Naive thymus-derived CD8-positive, alpha-beta T cell (primary cell): ENCODE measurements around the gene AFDN. TPM values are rescaled to one million over a fixed set of nuclear protein-coding genes. Genes with fewer than 3 reads are reported as not detected.
A peak's percentile ranks its signal among the peaks of the same experiment; 100 is the strongest.

Experiments
- ATAC-seq, 2 donors: fragments of 150-1000 bp; cut with Tn5 transposase in 1 of 2; sonication (Bioruptor Pico), chemical (Tn5 transposase) in 1 of 2; 1 replicate in 1 of 2; 2 replicates in 1 of 2; pipeline ENCODE4 v1.10.0; 2021; ENCODE audit warnings: mild to moderate bottlenecking in 2 of 2, moderate library complexity in 2 of 2
- POLR2A ChIA-PET: fragments of 350-600 bp; sonication (Branson Sonifier 250); formaldehyde crosslinking; loops from one replicate; lab custom pipeline; 2021; ENCODE audit warnings: antibody characterized with exemption; lab: Charles Lee
- DNase-seq, 10 donors: peaks; one replicate each; pipeline versions ENCODE4 v3.0.0 to v3.0.0-alpha.2; 2020 to 2022
- H3K27ac Mint-ChIP-seq, 10 donors: one replicate each; pipeline ENCODE4 v1.8.0; 2020 to 2022; ENCODE audit warnings: mild to moderate bottlenecking in 10 of 10, mixed read lengths in 10 of 10, moderate library complexity in 4 of 10, inconsistent platforms in 1 of 10
- H3K27me3 Mint-ChIP-seq, 5 donors: one replicate each; pipeline ENCODE4 v1.8.0; 2021 to 2022; ENCODE audit warnings: mixed read lengths in 5 of 5
- H3K36me3 Mint-ChIP-seq, 3 donors: one replicate each; pipeline ENCODE4 v1.8.0; 2020 to 2022; ENCODE audit warnings: mixed read lengths in 3 of 3, mild to moderate bottlenecking in 2 of 3, inconsistent platforms in 1 of 3
- H3K4me1 Mint-ChIP-seq, 4 donors: one replicate each; pipeline ENCODE4 v1.8.0; 2021 to 2022; ENCODE audit warnings: mixed read lengths in 4 of 4
- H3K4me3 Mint-ChIP-seq, 10 donors: one replicate each; pipeline ENCODE4 v1.8.0; 2020 to 2022; ENCODE audit warnings: mild to moderate bottlenecking in 10 of 10, mixed read lengths in 10 of 10, moderate library complexity in 6 of 10, inconsistent platforms in 1 of 10
- H3K9me3 Mint-ChIP-seq, 9 donors: one replicate each; pipeline ENCODE4 v1.8.0; 2020 to 2022; ENCODE audit warnings: mixed read lengths in 9 of 9, mild to moderate bottlenecking in 3 of 9, inconsistent platforms in 1 of 9, moderate library complexity in 1 of 9
- polyA plus RNA-seq, 3 donors: library from polyadenylated mRNA; unstranded; fragments of 300-500 nt; fragmentation: Illumina TruSeq; gene quantifications; one replicate each; pipeline ENCODE4 v1.2.3, GENCODE V29; 2021
- total RNA-seq, 8 experiments: library from RNA in 2 of 8; stranded (reverse) in 2 of 8; gene quantifications; one replicate each; pipeline ENCODE4 v1.2.3 and lab custom pipeline; 2021 to 2026

The AFDN gene
- total and polyA plus RNA-seq, 5 experiments from 2014 or later: 0.46 to 9.6 (median 5.3) TPM; not detected in 1

GRCh38 chr6:167839755-167840154 is 13.0 kb downstream of the AFDN start:
- DNase-seq: no peak
- Mint-ChIP-seq H3K4me3 (no peak overlapping the region), H3K4me1 (no peaks in the 10 kb centered on the region), H3K27me3 (peaks cover 8 to 25% (median 12%) of the 10 kb centered on the region in 5 donors), H3K9me3 (no peaks in the 10 kb centered on the region), H3K27ac (no peak overlapping the region), H3K36me3 (no peaks in the 10 kb centered on the region)
- POLR2A ChIA-PET: no interaction called here
- no peak for ATAC-seq

GRCh38 chr6:167840160-167840525 is 13.4 kb downstream of the AFDN start:
- H3K27me3 Mint-ChIP-seq: peaks cover 6 to 22% (median 8%) of the 10 kb centered on the region in 5 donors
- H3K9me3 Mint-ChIP-seq: no peaks in the 10 kb centered on the region
- POLR2A ChIA-PET: no interaction called here
- DNase-seq (no peak), ATAC-seq (no peak)
- H3K4me1 Mint-ChIP-seq: no peaks in the 10 kb centered on the region
- H3K36me3 Mint-ChIP-seq: no peaks in the 10 kb centered on the region
- no peak overlapping the region for H3K27ac Mint-ChIP-seq
- H3K4me3 Mint-ChIP-seq: no peak overlapping the region

- Mint-ChIP-seq H3K27me3 (peaks cover 7 to 20% (median 8%) of the 10 kb centered on the region in 5 donors), H3K9me3 (no peaks in the 10 kb centered on the region), H3K27ac (no peak overlapping the region), H3K36me3 (no peaks in the 10 kb centered on the region), H3K4me3 (no peak overlapping the region), H3K4me1 (no peaks in the 10 kb centered on the region)
- no peak for DNase-seq
- no peak for ATAC-seq
- POLR2A ChIA-PET: no interaction called here
Measured at GRCh38 chr6:167840526-167841179, 13.9 kb downstream of the AFDN start.

GRCh38 chr6:167841981-167842380 is 15.3 kb downstream of the AFDN start:
- POLR2A ChIA-PET: no interaction called here
- H3K4me3 Mint-ChIP-seq: no peak overlapping the region
- H3K4me1 Mint-ChIP-seq: no peaks in the 10 kb centered on the region
- DNase-seq (no peak), ATAC-seq (no peak)
- no peaks in the 10 kb centered on the region for H3K36me3 Mint-ChIP-seq
- peaks cover 1 to 21% (median 8%) of the 10 kb centered on the region in 5 donors for H3K27me3 Mint-ChIP-seq
- H3K27ac Mint-ChIP-seq: no peak overlapping the region
- H3K9me3 Mint-ChIP-seq: no peaks in the 10 kb centered on the region

- POLR2A ChIA-PET: no interaction called here
- no peak overlapping the region for H3K27ac Mint-ChIP-seq
- no peaks in the 10 kb centered on the region for H3K9me3 Mint-ChIP-seq
Measured at GRCh38 chr6:167842457-167842856, 15.7 kb downstream of the AFDN start.

GRCh38 chr6:167843023-167843422 is 16.3 kb downstream of the AFDN start:
- Mint-ChIP-seq H3K27ac (no peak overlapping the region), H3K9me3 (no peaks in the 10 kb centered on the region), H3K27me3 (peaks cover 9 to 27% (median 17%) of the 10 kb centered on the region in 5 donors), H3K4me1 (no peaks in the 10 kb centered on the region), H3K36me3 (no peaks in the 10 kb centered on the region), H3K4me3 (no peak overlapping the region)
- POLR2A ChIA-PET: no interaction called here
- DNase-seq (no peak), ATAC-seq (no peak)

More at GRCh38 chr6:167842457-167842856, 15.7 kb downstream of the AFDN start:
- DNase-seq (no peak), ATAC-seq (no peak)
- Mint-ChIP-seq H3K4me3 (no peak overlapping the region), H3K4me1 (no peaks in the 10 kb centered on the region), H3K27me3 (peaks cover 6 to 25% (median 12%) of the 10 kb centered on the region in 5 donors), H3K36me3 (no peaks in the 10 kb centered on the region)

DNA sequence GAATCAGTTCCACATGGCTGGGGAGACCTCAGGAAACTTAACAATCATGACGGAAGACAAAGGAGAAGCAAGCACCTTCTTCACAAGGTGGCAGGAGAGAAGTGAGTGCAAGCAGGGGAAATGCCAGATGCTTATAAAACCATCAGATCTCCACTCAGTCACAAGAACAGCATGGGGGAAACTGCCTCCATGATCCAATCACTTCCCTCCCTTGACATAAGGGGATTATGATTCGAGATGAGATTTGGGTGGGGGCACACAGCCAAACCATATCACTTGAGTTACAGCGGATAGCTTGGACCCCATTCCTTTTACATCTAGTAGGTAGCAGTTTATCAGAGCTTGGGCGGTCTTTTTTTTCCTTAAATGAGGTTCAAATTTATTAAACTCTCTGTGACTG is 19.1 kb downstream of the AFDN start:
- POLR2A ChIA-PET: no interaction called here
- peaks cover 15 to 38% (median 26%) of the 10 kb centered on the region in 5 donors for H3K27me3 Mint-ChIP-seq
- H3K36me3 Mint-ChIP-seq: no peaks in the 10 kb centered on the region
- H3K9me3 Mint-ChIP-seq: peaks cover 0 to under 1% (median 0%) of the 10 kb centered on the region in 9 donors
- no peaks in the 10 kb centered on the region for H3K4me1 Mint-ChIP-seq
- DNase-seq: no peak
- no peak for ATAC-seq
- H3K27ac Mint-ChIP-seq: no peak overlapping the region
- no peak overlapping the region for H3K4me3 Mint-ChIP-seq

GRCh38 chr6:167846997-167847606 is 20.4 kb downstream of the AFDN start:
- H3K27ac Mint-ChIP-seq: no peak overlapping the region
- POLR2A ChIA-PET: no interaction called here

GRCh38 chr6:167847936-167848335 is 21.2 kb downstream of the AFDN start:
- H3K4me3 Mint-ChIP-seq: no peak overlapping the region
- peaks cover 17 to 42% (median 27%) of the 10 kb centered on the region in 5 donors for H3K27me3 Mint-ChIP-seq
- DNase-seq: no peak
- no peak overlapping the region for H3K27ac Mint-ChIP-seq
- no peaks in the 10 kb centered on the region for H3K4me1 Mint-ChIP-seq
- POLR2A ChIA-PET: no interaction called here
- H3K9me3 Mint-ChIP-seq: peaks cover 0 to 2% (median 0%) of the 10 kb centered on the region in 9 donors
- no peak for ATAC-seq
- no peaks in the 10 kb centered on the region for H3K36me3 Mint-ChIP-seq

More at GRCh38 chr6:167846997-167847606, 20.4 kb downstream of the AFDN start:
- H3K9me3 Mint-ChIP-seq: peaks cover 0 to 2% (median 0%) of the 10 kb centered on the region in 9 donors
- peaks cover 17 to 42% (median 29%) of the 10 kb centered on the region in 5 donors for H3K27me3 Mint-ChIP-seq
- no peak for ATAC-seq
- H3K36me3 Mint-ChIP-seq: no peaks in the 10 kb centered on the region
- no peak for DNase-seq
- H3K4me1 Mint-ChIP-seq: no peaks in the 10 kb centered on the region
- H3K4me3 Mint-ChIP-seq: no peak overlapping the region

GRCh38 chr6:167848783-167849182 is 22.1 kb downstream of the AFDN start:
- POLR2A ChIA-PET: no interaction called here
- no peaks in the 10 kb centered on the region for H3K4me1 Mint-ChIP-seq
- DNase-seq (no peak), ATAC-seq (no peak)
- no peaks in the 10 kb centered on the region for H3K36me3 Mint-ChIP-seq
- peaks cover 0 to 2% (median 0%) of the 10 kb centered on the region in 9 donors for H3K9me3 Mint-ChIP-seq
- H3K4me3 Mint-ChIP-seq: no peak overlapping the region
- H3K27ac Mint-ChIP-seq: no peak overlapping the region
- peaks cover 16 to 47% (median 25%) of the 10 kb centered on the region in 5 donors for H3K27me3 Mint-ChIP-seq

DNA sequence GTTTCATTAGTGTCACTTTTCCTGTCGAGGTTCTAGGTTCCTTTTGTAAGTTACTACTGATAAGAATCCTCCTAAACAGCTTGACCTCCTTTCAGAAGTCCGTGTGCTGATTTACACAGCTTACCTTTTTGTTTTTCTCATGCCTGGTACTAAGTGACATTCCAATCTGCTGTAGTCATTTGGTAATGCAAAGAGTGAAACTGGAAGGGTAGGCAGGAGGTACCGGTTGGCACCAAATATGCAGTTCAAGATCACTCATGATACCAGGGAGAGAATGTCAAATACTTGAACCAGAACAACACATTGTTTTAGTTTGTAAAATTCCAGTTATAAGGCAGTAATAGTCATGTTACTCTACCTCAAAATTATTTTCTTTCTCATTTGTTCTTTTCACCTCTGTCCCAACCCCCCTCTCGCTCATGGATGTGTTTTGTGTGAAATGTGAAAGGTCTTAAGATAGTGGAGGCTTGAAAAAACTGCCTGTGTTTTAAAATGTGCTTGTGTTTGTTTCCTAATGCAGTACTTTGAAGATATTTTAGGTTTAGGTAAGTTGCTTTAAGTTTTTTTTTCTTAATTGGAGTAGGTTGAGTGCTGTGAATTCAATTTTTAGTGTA is 23.2 kb downstream of the AFDN start:
- peaks cover 0 to 2% (median 0%) of the 10 kb centered on the region in 9 donors for H3K9me3 Mint-ChIP-seq
- peaks cover 16 to 47% (median 23%) of the 10 kb centered on the region in 5 donors for H3K27me3 Mint-ChIP-seq
- DNase-seq: no peak
- no peaks in the 10 kb centered on the region for H3K36me3 Mint-ChIP-seq
- H3K27ac Mint-ChIP-seq: peak overlapping the region in 1 of 10 donors; percentile 24
- H3K4me3 Mint-ChIP-seq: no peak overlapping the region
- H3K4me1 Mint-ChIP-seq: no peaks in the 10 kb centered on the region
- ATAC-seq: no peak
- POLR2A ChIA-PET: no interaction called here

- Mint-ChIP-seq H3K4me3 (no peak overlapping the region), H3K4me1 (no peaks in the 10 kb centered on the region), H3K9me3 (peaks cover 0 to 2% (median 0%) of the 10 kb centered on the region in 9 donors), H3K27me3 (peaks cover 14 to 47% (median 23%) of the 10 kb centered on the region in 5 donors), H3K36me3 (no peaks in the 10 kb centered on the region), H3K27ac (peak overlapping the region in 1 of 10 donors; percentile 31)
- no peak for DNase-seq
- POLR2A ChIA-PET: no interaction called here
- no peak for ATAC-seq
Measured at GRCh38 chr6:167850782-167851181, 24.1 kb downstream of the AFDN start.

DNA sequence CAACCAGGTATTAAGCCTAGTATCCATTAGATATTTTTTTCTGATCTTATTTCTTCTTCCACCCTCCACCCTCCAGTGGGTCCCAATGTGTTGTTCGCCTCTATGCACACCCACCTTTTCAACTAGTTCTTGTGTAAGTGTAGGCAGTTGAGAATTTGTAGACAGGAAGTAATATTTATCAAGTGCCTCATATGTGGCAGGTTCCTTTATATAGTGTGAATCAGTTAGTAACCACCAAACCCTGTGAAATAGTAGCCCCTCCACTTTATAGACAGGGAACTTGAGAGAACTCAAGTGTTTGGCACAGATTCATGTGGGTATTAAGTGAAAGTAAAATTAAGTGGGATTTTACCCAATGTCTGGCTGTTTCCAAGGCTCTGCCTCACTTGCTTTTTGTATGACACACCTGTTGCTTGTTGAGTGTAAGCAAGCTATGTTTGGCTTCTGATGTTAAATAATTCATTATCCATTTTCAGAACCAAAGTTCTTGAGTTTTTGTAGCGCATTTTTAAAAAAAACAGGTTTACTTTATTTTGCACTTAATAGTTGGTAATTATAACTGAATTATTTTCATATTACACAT is 24.8 kb downstream of the AFDN start:
- peaks cover 0 to 2% (median 0%) of the 10 kb centered on the region in 9 donors for H3K9me3 Mint-ChIP-seq
- H3K27ac Mint-ChIP-seq: no peak overlapping the region
- H3K4me3 Mint-ChIP-seq: no peak overlapping the region
- DNase-seq (no peak), ATAC-seq (no peak)
- H3K4me1 Mint-ChIP-seq: no peaks in the 10 kb centered on the region
- H3K27me3 Mint-ChIP-seq: peaks cover 12 to 47% (median 23%) of the 10 kb centered on the region in 5 donors
- no peaks in the 10 kb centered on the region for H3K36me3 Mint-ChIP-seq
- POLR2A ChIA-PET: no interaction called here
